ENCODE data around the gene EIF4EBP2.

The EIF4EBP2 gene

DNA sequence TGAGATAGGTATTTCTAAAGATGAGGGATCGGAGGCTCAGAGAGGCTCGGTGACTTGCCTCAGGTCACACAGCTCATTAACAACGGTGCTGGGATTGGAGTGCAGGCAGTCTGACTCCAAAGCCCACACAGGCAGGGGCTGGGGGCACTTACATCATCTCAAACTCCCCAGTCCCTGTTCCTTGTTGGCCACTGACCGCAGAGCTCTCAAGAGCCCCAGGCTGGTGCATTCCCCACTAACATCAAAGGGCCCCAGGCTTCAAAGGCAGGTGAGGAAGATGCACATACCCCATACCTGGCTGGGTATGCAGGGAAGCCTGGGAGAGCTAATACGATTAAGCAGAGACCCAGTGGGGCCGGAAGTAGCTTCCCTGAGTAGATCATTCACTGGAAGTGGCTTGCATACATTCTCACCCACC, 51.3 kb downstream of the EIF4EBP2 start:
- H3K4me3 ChIP-seq (ENCODE audit: low read depth, low read length) = no peak overlapping the region
- TF ChIP-seq, protein P1, sequence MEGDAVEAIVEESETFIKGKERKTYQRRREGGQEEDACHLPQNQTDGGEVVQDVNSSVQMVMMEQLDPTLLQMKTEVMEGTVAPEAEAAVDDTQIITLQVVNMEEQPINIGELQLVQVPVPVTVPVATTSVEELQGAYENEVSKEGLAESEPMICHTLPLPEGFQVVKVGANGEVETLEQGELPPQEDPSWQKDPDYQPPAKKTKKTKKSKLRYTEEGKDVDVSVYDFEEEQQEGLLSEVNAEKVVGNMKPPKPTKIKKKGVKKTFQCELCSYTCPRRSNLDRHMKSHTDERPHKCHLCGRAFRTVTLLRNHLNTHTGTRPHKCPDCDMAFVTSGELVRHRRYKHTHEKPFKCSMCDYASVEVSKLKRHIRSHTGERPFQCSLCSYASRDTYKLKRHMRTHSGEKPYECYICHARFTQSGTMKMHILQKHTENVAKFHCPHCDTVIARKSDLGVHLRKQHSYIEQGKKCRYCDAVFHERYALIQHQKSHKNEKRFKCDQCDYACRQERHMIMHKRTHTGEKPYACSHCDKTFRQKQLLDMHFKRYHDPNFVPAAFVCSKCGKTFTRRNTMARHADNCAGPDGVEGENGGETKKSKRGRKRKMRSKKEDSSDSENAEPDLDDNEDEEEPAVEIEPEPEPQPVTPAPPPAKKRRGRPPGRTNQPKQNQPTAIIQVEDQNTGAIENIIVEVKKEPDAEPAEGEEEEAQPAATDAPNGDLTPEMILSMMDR (IDR thresholded peaks at IDR 0.05; ENCODE audit: borderline replicate concordance, insufficient read depth, low read depth, low read length) = no peak

DNA sequence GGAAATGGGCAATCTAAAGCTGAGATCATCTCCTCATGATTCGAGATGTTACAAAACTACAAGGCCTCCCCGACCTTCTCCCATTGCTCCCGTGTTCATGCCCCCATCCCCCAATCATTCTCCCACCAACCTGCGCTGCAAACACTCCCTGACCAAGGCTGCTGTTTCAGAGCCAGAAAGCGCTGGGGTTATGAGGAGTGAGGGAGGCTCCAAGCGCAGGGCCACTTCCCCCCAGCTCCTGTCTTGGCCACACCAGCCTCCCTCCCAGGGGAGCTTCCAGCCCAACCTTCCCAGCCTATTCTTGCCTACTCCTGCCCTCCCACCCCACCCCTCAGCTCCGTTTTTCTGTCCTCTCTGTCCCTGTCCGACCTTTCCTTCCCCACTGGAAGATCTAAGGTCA, 52.2 kb downstream of the EIF4EBP2 start:
- no peak overlapping the region for H3K4me3 ChIP-seq (ENCODE audit: low read depth, low read length)
- TF ChIP-seq, protein P1 (IDR thresholded peaks at IDR 0.05; ENCODE audit: borderline replicate concordance, insufficient read depth, low read depth, low read length) = no peak

DNA sequence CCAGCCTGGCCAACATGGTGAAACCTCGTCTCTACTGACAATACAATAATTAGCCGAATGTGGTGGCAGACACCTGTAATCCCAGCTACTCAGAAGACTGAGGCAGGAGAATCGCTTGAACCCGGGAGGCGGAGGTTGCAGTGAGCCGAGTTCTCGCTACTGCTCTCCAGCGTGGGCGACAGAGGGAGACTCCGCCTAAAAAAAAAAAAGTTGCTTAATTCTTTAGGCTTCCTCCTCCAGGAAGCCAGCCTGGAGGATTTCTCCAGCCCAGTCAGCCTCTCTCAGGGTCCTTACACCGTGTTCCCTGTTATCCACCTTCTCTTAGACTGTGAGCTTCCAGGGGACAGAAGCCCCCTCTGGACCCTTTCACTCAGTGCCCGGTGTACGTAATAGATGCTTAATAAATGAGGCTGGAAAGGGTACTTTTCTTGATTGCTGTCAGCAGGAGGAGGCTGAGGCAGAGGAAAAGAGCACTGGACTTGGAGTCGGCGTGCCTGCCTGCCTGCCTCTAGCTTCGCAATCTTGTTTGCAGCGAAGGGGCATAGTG, 53.9 kb downstream of the EIF4EBP2 start:
- TF ChIP-seq, protein P1 (IDR thresholded peaks at IDR 0.05; ENCODE audit: borderline replicate concordance, insufficient read depth, low read depth, low read length) = no peak
- H3K4me3 ChIP-seq (ENCODE audit: low read depth, low read length) = no peak overlapping the region

DNA sequence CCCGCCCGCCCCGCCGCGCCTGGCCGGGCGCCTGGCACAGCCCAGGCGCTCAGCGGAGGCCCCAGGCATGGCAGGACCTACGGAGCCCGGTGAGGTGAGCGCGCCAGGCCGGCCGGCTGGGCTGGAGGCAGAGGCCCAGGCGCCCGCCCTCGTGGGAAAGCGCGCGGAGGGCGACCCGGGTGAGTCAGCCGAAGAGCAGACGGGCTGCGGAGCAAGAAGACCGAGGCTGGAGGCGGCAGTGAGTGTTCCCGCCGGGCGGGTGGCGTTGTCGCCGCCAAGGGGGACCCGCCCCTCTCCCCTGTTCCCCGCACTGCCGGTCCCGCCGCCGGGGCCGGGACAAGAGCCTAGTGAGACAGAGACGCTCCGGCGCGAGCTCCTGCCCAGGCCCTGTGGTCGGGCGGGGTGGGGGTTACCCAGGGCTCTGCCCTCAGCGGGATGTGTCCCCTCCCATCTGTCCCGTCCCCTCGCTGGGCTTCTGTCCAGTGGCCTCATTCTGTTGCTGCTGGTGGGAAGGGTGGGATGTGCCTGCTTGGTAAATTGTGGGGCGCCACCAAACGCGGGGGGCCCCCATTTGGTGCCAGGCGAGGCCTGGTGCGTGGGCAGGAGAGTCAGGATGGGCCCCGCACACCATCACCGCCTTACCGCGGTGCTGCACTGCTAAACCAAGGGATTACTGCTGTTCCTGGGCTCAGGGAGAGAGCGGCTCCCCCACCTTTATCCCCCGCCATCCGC, 54.5 kb downstream of the EIF4EBP2 start:
- TF ChIP-seq, protein P1 (IDR thresholded peaks at IDR 0.05; ENCODE audit: borderline replicate concordance, insufficient read depth, low read depth, low read length) = no peak
- H3K4me3 ChIP-seq (ENCODE audit: low read depth, low read length) = no peak overlapping the region

DNA sequence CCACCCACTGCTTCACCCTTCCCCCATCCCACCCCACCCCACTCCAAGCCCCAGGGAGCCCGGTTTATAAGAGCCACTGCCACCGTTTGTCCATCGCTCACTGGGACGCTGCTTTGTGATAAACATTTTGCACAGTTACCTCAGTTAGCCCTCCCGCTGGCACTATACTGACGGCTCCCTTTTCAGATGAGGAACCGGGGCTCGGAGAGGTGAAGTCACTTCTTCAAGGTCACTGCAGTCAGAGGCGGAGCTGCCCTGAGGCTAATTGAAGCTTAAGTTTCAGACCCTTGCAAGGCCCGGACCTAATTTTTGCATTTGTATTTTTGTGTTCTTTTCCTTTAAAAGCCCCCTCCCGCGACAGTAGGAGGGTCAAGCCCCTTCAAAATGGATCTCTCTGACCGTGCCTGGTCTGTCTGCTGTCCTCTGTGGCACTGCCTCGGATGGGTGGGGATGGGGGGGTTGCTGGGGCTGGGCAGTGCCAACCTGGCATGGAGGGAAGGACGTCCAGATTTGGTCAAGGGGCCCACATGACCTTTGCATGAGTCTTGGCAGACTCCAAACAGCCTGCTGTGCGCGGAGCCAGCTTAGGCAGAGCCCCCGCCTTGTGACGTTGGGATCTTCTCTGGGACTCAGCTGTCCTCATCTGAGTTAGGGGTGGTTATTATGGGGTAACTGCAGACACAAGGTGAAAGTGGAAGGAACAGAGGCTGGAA, 55.3 kb downstream of the EIF4EBP2 start:
- TF ChIP-seq, protein P1 (IDR thresholded peaks at IDR 0.05; ENCODE audit: borderline replicate concordance, insufficient read depth, low read depth, low read length) = no peak
- no peak overlapping the region for H3K4me3 ChIP-seq (ENCODE audit: low read depth, low read length)

DNA sequence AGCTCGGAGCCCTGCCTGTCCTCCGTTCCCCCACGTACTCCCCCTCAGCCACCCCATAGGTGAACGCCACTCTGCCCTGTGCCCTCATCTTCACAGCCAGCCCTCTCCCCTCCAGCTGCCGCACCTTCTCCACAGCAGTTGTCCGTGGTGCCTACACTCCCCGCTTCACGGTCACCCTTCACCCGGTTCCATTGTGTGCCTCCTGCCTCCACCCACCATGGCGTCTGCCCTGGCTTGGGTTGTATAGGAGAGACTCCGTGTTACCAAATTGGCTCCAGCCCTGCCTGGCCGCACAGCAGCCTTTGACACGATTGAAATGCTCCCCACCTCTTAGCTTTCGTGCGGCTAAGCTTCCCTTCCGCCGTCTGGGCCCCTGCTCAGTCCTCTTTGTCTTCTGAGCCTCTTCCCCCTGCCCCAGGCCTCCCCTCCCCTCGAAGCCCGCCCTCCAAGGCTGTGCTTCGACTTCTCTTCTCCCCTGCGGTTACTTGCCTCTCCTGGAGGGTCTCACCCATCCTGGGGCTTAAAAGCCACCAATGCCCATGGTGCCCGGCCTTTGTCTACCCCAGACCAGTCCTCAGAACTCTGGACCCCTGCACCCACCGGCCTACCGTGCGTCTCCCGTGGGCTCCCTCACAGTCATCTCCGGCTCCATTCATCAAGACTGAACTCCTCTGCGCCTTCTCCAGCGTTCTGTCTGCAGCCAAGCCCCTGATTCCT, 56.0 kb downstream of the EIF4EBP2 start:
- TF ChIP-seq, protein P1 (IDR thresholded peaks at IDR 0.05; ENCODE audit: borderline replicate concordance, insufficient read depth, low read depth, low read length) = no peak
- H3K4me3 ChIP-seq (ENCODE audit: low read depth, low read length) = no peak overlapping the region
